Right lobe of liver (tissue), 6 donors: ENCODE data around the gene SPATA13. TPM values are rescaled to one million over a fixed set of nuclear protein-coding genes. Genes with fewer than 3 reads are reported as not detected.

Experiments
- ATAC-seq, 4 donors: fragments of 200-7000 bp; cut with Tn5 transposase; one replicate each; pipeline ENCODE4 v1.9.1; 2020; ENCODE audit warnings: mild to moderate bottlenecking in 4 of 4, moderate library complexity in 4 of 4
- DNase-seq, 3 donors: peaks; one replicate each; pipeline ENCODE4 v3.0.0-alpha.2; 2020
- H3K27ac ChIP-seq, 3 donors: fragments of 200-600 bp; one replicate each; pipeline ENCODE4 v1.8.0; 2022
- H3K27me3 ChIP-seq, 2 donors: fragments of 200-600 bp; one replicate each; pipeline ENCODE4 v1.8.0; 2022
- H3K36me3 ChIP-seq, 4 donors: fragments of 200-600 bp; sonication (generic) in 1 of 4; one replicate each; pipeline versions ENCODE4 v1.5.1 to v1.8.0; 2017 to 2022; ENCODE audit warnings: control low read depth in 1 of 4
- H3K4me1 ChIP-seq, 4 donors: fragments of 200-600 bp; sonication (generic) in 1 of 4; one replicate each; pipeline versions ENCODE4 v1.5.1 to v1.8.0; 2017 to 2022; ENCODE audit warnings: control low read depth in 1 of 4
- H3K4me3 ChIP-seq, 3 donors: fragments of 200-600 bp; one replicate each; pipeline ENCODE4 v1.8.0; 2022
- H3K9me3 ChIP-seq, 4 donors: fragments of 200-600 bp; sonication (generic) in 1 of 4; one replicate each; pipeline versions ENCODE4 v1.5.1 to v1.8.0; 2017 to 2022; ENCODE audit warnings: control low read depth in 1 of 4
- CTCF ChIP-seq, 4 donors: fragments of 200-600 bp in 3 of 4; fragments of 450-650 bp in 1 of 4; IDR thresholded peaks; one replicate each; pipeline versions ENCODE4 v1.5.1 to v1.8.0; 2016 to 2022; ENCODE audit warnings: antibody characterized with exemption in 4 of 4, mild to moderate bottlenecking in 2 of 4
- POLR2A ChIP-seq: fragments of 450-650 bp; IDR thresholded peaks from one replicate; pipeline ENCODE4 v1.6.1; 2017; ENCODE audit warnings: antibody characterized with exemption, mild to moderate bottlenecking
- WGBS: methylation state at CpG from one replicate; pipeline ENCODE4 v1.1.6; 2018; ENCODE audit warnings: low coverage, low lambda C conversion rate; ENCODE audit not compliant: insufficient coverage; ENCODE audit errors: missing lambda C conversion rate; 5-methylcytosine and 5-hydroxymethylcytosine counted together
- intact Hi-C, 2 donors: fragments of 100-400 bp; cut with DNase I; formaldehyde crosslinking; loops; one replicate each; pipeline versions ENCODE4 v1.11.2 to v1.14.1; 2022
- total RNA-seq, 6 experiments: library from RNA; depleted of rRNA in 2 of 6; stranded (reverse); fragments of >200 nt in 2 of 6; fragmentation: NEBNext Ultra II Directional in 3 of 6; extraction: Animal tissue kit (Norgen Biotek cat#: 25700) in 3 of 6; gene quantifications; one replicate each; pipeline versions ENCODE4 v1.1.0 to v1.2.4, GENCODE V29; 2016 to 2023
- donor health status: DM: no; HTN: yes; CAD: no.
- donor health status: DM: no; HTN: no; CAD: no.
- donor health status: DM: no; HTN: no; CAD: no.
- donor health status: DM: no; HTN: yes; CAD: no.
- donor health status: DM: no; HTN: yes; CAD: no.

Gene SPATA13
- total RNA-seq, 6 experiments from 2014 or later: 21.5 to 39.9 (median 30.5) TPM

- Histone ChIP-seq H3K4me3 (no peak overlapping the region), H3K36me3 (peaks cover 0 to 13% (median 0%) of the 10 kb centered on the region in 4 donors), H3K27ac (no peak overlapping the region), H3K9me3 (no peaks in the 10 kb centered on the region), H3K4me1 (peaks cover 0 to 75% (median 25%) of the 10 kb centered on the region in 4 donors), H3K27me3 (no peaks in the 10 kb centered on the region)
- no peak for TF ChIP-seq POLR2A
- no peak for TF ChIP-seq CTCF (IDR thresholded peaks at IDR 0.05)
- intact Hi-C loops: no loop called here
- WGBS: 94% methylated on average over 4 of the region's 4 CpGs
- DNase-seq (no peak), ATAC-seq (no peak)
Observed at GRCh38 chr13:24172071-24172470, 11.6 kb downstream of the SPATA13 start.

GRCh38 chr13:24173795-24174194, 13.3 kb downstream of the SPATA13 start:
- peaks cover 0 to 13% (median 0%) of the 10 kb centered on the region in 4 donors for H3K36me3 ChIP-seq
- H3K9me3 ChIP-seq: no peaks in the 10 kb centered on the region
- no peak for DNase-seq
- ATAC-seq: no peak
- intact Hi-C loops: no loop called here
- H3K4me1 ChIP-seq: peaks cover 0 to 71% (median 23%) of the 10 kb centered on the region in 4 donors
- 27% methylated on average over 2 of the region's 2 CpGs for WGBS
- no peaks in the 10 kb centered on the region for H3K27me3 ChIP-seq
- no peak overlapping the region for H3K4me3 ChIP-seq
- no peak overlapping the region for H3K27ac ChIP-seq
- TF ChIP-seq CTCF (IDR thresholded peaks at IDR 0.05) (no peak), POLR2A (no peak)

GRCh38 chr13:24175847-24176246, 15.3 kb downstream of the SPATA13 start:
- TF ChIP-seq POLR2A (no peak), CTCF (IDR thresholded peaks at IDR 0.05) (no peak)
- peaks cover 0 to 13% (median 0%) of the 10 kb centered on the region in 4 donors for H3K36me3 ChIP-seq
- H3K4me3 ChIP-seq: no peak overlapping the region
- ATAC-seq (peak in 3 of 4 donors; percentile 8 to 31 (median 8)), DNase-seq (no peak)
- H3K27ac ChIP-seq: peak overlapping the region; percentile 56 to 79 (median 76)
- H3K27me3 ChIP-seq: no peaks in the 10 kb centered on the region
- 71% methylated on average over 4 of the region's 4 CpGs for WGBS
- H3K9me3 ChIP-seq: no peaks in the 10 kb centered on the region
- intact Hi-C loops: no loop called here
- peaks cover 0 to 74% (median 23%) of the 10 kb centered on the region in 4 donors for H3K4me1 ChIP-seq

DNA sequence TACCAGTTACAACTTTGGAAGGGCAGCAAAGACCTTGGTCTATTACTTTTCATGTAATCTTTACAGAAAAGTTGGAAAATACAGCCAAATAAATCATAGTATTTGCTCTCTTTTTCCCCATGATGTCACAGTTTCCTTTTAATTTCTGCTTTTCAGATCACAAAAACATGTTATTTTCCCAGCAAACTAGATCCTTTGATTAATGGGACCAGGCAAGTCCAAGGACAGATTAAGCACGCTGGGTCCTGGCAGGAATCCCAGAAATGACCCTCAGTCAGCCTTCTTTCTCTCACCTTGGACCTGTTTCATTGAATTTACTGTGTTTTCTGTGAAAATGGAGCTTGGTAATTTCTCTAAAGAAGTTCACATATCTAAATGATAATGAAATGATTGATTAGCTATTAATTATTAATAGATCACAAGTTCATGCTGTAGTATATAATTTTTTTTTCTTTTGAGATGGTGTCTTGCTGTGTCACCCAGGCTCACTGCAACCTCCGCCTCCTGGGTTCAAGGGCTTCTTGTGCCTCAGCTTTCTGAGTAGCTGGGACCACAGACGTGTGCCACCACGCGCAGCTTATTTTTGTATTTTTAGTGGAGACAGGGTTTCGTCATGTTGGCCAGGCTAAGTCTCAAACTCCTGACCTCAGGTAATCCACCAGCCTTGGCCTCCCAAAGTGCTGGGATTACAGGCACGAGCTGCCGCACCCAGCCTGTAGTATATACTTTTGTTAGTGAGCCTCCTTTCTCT, 16.0 kb downstream of the SPATA13 start:
- peak in 2 of 3 donors; percentile 58 to 60 for DNase-seq

More for the DNA sequence above, 16.0 kb downstream of the SPATA13 start:
- Histone ChIP-seq H3K27me3 (no peaks in the 10 kb centered on the region), H3K36me3 (peaks cover 0 to 8% (median 0%) of the 10 kb centered on the region in 4 donors), H3K4me3 (no peak overlapping the region), H3K9me3 (no peaks in the 10 kb centered on the region), H3K4me1 (peaks cover 0 to 73% (median 23%) of the 10 kb centered on the region in 4 donors), H3K27ac (peak overlapping the region; percentile 56 to 79 (median 76))
- WGBS: 34% methylated on average over 8 of the region's 8 CpGs
- TF ChIP-seq POLR2A (no peak), CTCF (IDR thresholded peaks at IDR 0.05) (no peak)
- intact Hi-C loops: no loop called here
- peak; percentile 62 to 73 (median 68) for ATAC-seq
